ENCODE data around the gene TRIM43B.
"Not testable (repeated sequence)": the region's sequence is repeated elsewhere in the genome, so short reads cannot be mapped to it uniquely, and the experiment has no call there.

DNA sequence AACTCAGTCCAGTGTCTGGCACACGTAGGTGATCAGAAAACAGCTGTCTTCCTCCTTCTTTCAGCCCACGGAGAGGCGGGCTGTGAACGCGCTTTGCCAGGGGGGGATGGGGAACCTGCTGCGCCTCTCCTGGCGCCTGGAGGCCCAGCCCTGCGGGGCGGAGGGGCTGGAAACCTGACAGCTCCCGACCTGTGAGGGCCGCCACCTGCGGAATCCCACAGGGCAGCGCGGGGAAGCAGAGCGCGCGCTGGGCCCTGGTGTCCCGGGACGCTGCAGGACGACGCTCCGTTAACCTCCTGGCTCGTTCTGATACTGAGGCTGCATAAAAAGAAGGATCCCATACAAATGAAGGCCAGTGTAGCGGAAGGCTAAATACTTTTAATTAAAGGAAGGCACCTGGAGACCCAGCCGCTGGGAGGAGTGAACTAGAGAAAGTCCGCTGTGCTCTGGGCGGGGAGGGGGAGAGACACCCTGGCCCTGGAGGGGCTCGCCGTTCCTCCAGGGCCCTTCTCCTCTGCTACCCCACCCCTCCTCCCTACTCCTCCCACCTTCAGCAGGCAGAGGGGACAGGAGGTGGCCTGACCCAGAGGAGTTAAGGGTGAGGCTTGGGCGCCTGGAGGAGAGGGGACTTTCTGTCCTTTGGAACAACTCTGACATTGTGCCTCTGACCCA, 57.2 kb downstream of the TRIM43B start:
- TF ChIP-seq, protein P1, sequence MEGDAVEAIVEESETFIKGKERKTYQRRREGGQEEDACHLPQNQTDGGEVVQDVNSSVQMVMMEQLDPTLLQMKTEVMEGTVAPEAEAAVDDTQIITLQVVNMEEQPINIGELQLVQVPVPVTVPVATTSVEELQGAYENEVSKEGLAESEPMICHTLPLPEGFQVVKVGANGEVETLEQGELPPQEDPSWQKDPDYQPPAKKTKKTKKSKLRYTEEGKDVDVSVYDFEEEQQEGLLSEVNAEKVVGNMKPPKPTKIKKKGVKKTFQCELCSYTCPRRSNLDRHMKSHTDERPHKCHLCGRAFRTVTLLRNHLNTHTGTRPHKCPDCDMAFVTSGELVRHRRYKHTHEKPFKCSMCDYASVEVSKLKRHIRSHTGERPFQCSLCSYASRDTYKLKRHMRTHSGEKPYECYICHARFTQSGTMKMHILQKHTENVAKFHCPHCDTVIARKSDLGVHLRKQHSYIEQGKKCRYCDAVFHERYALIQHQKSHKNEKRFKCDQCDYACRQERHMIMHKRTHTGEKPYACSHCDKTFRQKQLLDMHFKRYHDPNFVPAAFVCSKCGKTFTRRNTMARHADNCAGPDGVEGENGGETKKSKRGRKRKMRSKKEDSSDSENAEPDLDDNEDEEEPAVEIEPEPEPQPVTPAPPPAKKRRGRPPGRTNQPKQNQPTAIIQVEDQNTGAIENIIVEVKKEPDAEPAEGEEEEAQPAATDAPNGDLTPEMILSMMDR (IDR thresholded peaks at IDR 0.05), result not testable (repeated sequence)
- TF ChIP-seq EZH2 (IDR thresholded peaks at IDR 0.05), result not testable (repeated sequence)
